GM18951 (cell line): ENCODE results near the gene EGFL6.
A peak's percentile ranks its signal among the peaks of the same experiment; 100 is the strongest.

Experiments used
- POLR2A ChIP-seq: IDR thresholded peaks from 4 replicates; pipeline ENCODE4 v1.6.1; 2011; ENCODE audit warnings: mild to moderate bottlenecking; ENCODE audit not compliant: insufficient read length, insufficient read depth; ENCODE audit errors: extremely low read depth
- in situ Hi-C: fragments of 300-500 bp; cut with MboI; formaldehyde crosslinking; loops from one replicate; pipeline ENCODE4 v1.12.0; 2022; ENCODE audit warnings: low sequenced_read_pairs, mixed read lengths, inconsistent platforms; ENCODE audit not compliant: unreplicated experiment

The EGFL6 gene

GRCh38 chrX:13649838-13650237, 80.4 kb downstream of the EGFL6 start:
- in situ Hi-C loops, result loop anchor here (5.0 to 10.0 kb wide), 2 partner anchors 138 to 375 kb away; partner anchors contain the start of gene GEMIN8

GRCh38 chrX:13650318-13650717, 80.9 kb downstream of the EGFL6 start:
- in situ Hi-C loops, result loop anchor here (5.0 to 10.0 kb wide), 2 partner anchors 138 to 374 kb away; partner anchors contain the start of gene GEMIN8
- no peak for TF ChIP-seq POLR2A

More at GRCh38 chrX:13649838-13650237, 80.4 kb downstream of the EGFL6 start:
- TF ChIP-seq POLR2A, result no peak

GRCh38 chrX:13651150-13651549, 81.7 kb downstream of the EGFL6 start:
- TF ChIP-seq POLR2A, result no peak
- in situ Hi-C loops, result loop anchor here (5.0 to 10.0 kb wide), 2 partner anchors 139 to 374 kb away; partner anchors contain the start of gene GEMIN8

- in situ Hi-C loops, result loop anchor here (5.0 to 10.0 kb wide), 2 partner anchors 140 to 372 kb away; partner anchors contain the start of gene GEMIN8
- TF ChIP-seq POLR2A, result no peak
These were observed 82.9 kb downstream of the EGFL6 start for GRCh38 chrX:13652287-13652793.

- TF ChIP-seq POLR2A, result peak; percentile 81
- in situ Hi-C loops, result loop anchor here (5.0 to 10.0 kb wide), 2 partner anchors 141 to 372 kb away; partner anchors contain the start of gene GEMIN8
These were observed 83.7 kb downstream of the EGFL6 start, which contains the start of gene TCEANC for GRCh38 chrX:13652850-13653693. Gene TCEANC (plus strand): TSS chrX:13653141. CDS start chrX:13662509, 9,368 bp downstream.

- TF ChIP-seq POLR2A, result no peak
- in situ Hi-C loops, result loop anchor here (5.0 to 10.0 kb wide), 2 partner anchors 142 to 371 kb away; partner anchors contain the start of gene GEMIN8
These were observed 84.7 kb downstream of the EGFL6 start for GRCh38 chrX:13654116-13654515.

- in situ Hi-C loops, result loop anchor here (10.0 kb wide), 1 partner anchor 369 kb away; the partner anchor contains the start of gene GEMIN8
- no peak for TF ChIP-seq POLR2A
These were observed 86.3 kb downstream of the EGFL6 start for GRCh38 chrX:13655674-13656073.

GRCh38 chrX:13658602-13659001, 89.2 kb downstream of the EGFL6 start:
- no peak for TF ChIP-seq POLR2A
- in situ Hi-C loops, result loop anchor here (10.0 kb wide), 1 partner anchor 366 kb away; the partner anchor contains the start of gene GEMIN8

GRCh38 chrX:13659063-13659462, 89.7 kb downstream of the EGFL6 start:
- no peak for TF ChIP-seq POLR2A
- in situ Hi-C loops, result loop anchor here (10.0 kb wide), 1 partner anchor 366 kb away; the partner anchor contains the start of gene GEMIN8

- no peak for TF ChIP-seq POLR2A
- in situ Hi-C loops, result loop anchor here (5.0 kb wide), 2 partner anchors 35 to 85 kb away; no protein-coding TSS in a partner anchor
These were observed 92.4 kb downstream of the EGFL6 start for GRCh38 chrX:13661735-13662288.

- in situ Hi-C loops, result loop anchor here (5.0 kb wide), 2 partner anchors 35 to 85 kb away; no protein-coding TSS in a partner anchor
These were observed 93.0 kb downstream of the EGFL6 start for GRCh38 chrX:13662355-13662791.

GRCh38 chrX:13664020-13664419, 94.6 kb downstream of the EGFL6 start:
- no peak for TF ChIP-seq POLR2A
- in situ Hi-C loops, result loop anchor here (5.0 kb wide), 2 partner anchors 33 to 83 kb away; no protein-coding TSS in a partner anchor

More at GRCh38 chrX:13662355-13662791, 93.0 kb downstream of the EGFL6 start:
- TF ChIP-seq POLR2A, result no peak

GRCh38 chrX:13666836-13667235, 97.4 kb downstream of the EGFL6 start:
- no peak for TF ChIP-seq POLR2A
- in situ Hi-C loops, result no loop called here

GRCh38 chrX:13667919-13668318, 98.5 kb downstream of the EGFL6 start:
- no peak for TF ChIP-seq POLR2A
- in situ Hi-C loops, result no loop called here
